GM19035 (cell line): ENCODE measurements around the gene PPP1R37.

Experiments
- ATAC-seq: cut with Tn5 transposase; IDR thresholded peaks from one replicate; pipeline ENCODE4 v1.9.1; 2021; ENCODE audit not compliant: unreplicated experiment

Gene PPP1R37

GRCh38 chr19:45113628-45114027, 20.6 kb downstream of the PPP1R37 start:
- no peak for ATAC-seq

- no peak for ATAC-seq
These were observed 21.1 kb downstream of the PPP1R37 start for GRCh38 chr19:45114116-45114515.

DNA sequence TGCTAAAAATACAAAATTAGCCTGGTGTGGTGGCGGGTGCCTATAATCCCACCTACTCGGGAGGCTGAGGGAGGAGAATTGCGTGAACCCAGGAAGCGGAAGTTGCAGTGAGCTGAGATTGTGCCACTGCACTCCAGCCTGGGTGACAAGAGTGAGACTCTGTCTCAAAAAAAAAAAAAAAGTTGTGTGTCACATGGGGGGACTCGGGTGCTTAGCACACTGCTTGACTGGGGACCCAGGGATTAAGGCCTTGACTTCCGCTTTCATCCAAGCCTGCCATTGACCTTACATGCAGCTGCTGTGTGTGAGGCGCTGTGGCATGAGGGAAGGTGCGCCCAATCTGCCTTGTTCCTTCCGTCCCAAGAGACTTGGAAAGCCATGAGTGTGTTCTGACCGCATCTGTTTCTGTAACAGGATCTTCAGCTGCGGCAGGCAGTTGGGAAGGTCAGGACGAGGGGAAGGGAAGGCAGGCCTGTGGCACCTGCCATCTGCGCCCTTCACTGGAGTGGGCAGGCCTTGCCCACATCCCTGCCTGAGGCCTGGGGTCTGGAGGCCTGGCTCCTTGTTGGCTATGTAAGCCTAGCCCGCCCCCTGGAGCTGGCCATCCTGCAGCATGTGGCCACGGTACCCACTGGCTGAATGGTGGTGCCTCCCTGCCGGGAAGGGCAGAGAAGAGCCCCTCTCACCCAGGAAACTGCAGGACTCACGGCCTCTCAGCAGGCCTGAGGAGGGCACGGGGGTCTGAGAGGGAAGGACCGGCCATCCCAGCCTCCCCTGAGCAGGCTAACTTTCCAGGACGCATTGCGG, 23.0 kb downstream of the PPP1R37 start:
- no peak for ATAC-seq

GRCh38 chr19:45117167-45117594, 24.2 kb downstream of the PPP1R37 start:
- no peak for ATAC-seq

DNA sequence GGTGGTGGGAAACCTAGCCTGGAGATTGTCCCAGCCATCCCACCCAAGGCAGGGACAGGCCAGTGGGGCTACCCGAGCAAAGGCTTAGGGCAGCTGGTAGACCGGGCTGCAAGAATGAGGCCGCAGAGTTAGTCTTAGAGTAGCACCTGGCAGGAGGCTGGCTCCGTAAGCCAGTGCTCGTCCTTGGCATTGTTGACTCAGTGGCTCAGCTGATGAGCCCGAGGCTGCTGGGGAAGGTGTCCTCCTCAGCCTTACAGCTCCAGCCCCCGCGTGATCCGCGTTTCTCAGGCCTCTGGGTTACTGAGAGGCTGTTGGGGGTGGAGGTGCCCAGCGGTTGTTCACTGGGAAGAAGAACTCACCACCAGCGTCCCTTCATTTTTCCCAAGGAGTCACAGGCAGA, 24.7 kb downstream of the PPP1R37 start:
- no peak for ATAC-seq

DNA sequence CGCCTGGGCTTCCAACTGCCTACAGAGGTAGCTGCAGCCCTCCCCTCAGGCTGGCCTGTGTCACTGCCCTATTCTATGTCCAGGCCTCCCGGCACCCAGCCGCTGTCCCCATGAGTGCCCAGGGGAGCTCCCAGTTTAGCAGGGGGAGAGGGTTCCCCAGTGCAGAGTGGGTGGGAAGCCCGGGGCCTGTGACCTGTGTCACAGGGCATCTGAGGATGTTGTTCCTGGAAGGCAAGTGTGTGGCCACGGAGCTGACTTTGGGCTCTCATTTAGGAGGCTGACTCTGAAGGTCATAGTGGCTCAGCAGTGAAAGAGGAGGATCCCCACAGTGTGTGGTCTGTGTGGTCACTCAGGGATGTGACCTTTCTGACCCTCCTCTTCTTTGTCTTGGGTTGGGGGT, 25.1 kb downstream of the PPP1R37 start:
- ATAC-seq, result no peak

DNA sequence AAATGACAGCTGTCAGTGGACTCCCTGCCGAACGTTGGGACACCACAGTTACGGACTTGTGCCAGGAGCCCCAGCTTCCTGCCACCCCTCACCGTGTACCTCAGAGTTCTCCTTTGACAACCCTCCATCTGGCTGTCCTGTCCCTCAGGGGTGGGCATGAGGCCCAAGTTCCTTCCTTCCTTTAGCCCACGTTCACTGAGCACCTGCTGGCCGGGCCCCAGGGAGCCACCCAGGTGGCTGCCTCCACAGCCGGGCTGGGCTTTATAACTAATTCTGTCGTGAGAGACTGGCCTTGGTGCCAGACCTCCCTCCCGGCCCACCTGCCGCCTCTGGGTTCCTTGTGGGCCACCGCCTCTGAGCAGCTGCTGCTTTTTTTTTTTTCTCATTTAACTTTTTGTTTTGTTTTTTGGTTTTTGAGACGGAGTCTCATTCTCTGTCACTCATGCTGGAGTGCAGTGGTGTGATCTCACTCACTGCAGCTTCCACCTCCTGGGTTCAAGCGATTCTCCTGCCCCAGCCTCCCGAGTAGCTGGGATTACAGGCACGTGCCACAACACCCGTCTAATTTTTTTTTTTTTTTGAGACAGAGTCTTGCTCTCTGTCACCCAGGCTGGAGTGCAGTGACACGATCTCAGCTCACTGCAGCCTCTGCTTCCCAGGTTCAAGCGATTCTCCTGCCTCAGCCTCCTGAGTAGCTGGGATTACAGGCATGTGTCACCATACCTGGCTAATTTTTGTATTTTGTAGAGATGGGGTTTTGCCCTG, 25.8 kb downstream of the PPP1R37 start:
- ATAC-seq, result peak; percentile 44

GRCh38 chr19:45119582-45119981, 26.6 kb downstream of the PPP1R37 start:
- no peak for ATAC-seq

- no peak for ATAC-seq
These were observed 28.9 kb downstream of the PPP1R37 start for GRCh38 chr19:45121827-45122345.

- no peak for ATAC-seq
These were observed 29.9 kb downstream of the PPP1R37 start for GRCh38 chr19:45122832-45123231.

DNA sequence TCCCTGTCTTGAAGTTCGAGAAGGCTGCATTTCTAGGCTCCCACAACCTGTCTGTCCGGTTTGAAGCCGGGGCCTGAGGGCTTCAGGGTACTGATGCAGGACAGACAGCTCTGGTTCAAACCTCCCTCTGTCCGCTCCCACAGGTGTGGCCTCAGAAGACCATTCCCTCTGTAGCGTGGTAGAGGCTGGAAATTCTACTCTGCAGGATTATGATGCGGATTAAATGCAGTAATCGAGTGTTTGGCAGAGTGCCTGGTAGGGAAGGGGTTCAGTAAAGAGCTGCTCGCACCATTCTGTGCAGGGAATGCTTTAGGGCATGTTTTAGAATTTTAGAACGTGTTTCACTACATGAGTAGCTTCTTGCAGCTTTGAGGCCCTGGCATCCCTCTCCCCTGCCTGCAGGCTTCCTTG, 30.5 kb downstream of the PPP1R37 start:
- ATAC-seq, result no peak

DNA sequence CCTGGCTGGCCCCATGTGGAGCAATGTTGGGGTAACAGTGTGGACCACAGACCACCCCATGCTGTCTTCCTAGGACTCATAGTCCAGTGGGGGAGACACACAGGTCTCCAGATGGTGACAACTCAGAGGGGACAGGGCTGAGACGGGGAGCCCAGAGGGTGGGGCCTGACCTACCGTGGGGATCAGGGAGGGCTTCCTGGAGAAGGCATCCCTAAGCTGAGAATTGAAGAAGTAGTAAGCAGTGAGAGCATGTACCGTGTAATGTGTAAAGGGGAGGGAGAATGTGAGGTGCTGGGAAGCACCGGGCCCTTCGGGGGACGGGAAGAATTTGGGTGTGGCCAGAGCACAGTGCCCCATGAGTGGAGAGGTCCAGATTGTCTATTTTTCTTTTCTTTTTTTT, 31.0 kb downstream of the PPP1R37 start:
- ATAC-seq, result no peak

- no peak for ATAC-seq
These were observed 32.4 kb downstream of the PPP1R37 start for GRCh38 chr19:45125360-45125759.

GRCh38 chr19:45125975-45126493, 33.1 kb downstream of the PPP1R37 start:
- ATAC-seq, result no peak

GRCh38 chr19:45126654-45127053, 33.7 kb downstream of the PPP1R37 start:
- ATAC-seq, result no peak

- ATAC-seq, result no peak
These were observed 35.2 kb downstream of the PPP1R37 start for GRCh38 chr19:45128146-45128545.

- no peak for ATAC-seq
These were observed 35.8 kb downstream of the PPP1R37 start for GRCh38 chr19:45128806-45129205.

- ATAC-seq, result no peak
These were observed 37.3 kb downstream of the PPP1R37 start for GRCh38 chr19:45130236-45130635.

DNA sequence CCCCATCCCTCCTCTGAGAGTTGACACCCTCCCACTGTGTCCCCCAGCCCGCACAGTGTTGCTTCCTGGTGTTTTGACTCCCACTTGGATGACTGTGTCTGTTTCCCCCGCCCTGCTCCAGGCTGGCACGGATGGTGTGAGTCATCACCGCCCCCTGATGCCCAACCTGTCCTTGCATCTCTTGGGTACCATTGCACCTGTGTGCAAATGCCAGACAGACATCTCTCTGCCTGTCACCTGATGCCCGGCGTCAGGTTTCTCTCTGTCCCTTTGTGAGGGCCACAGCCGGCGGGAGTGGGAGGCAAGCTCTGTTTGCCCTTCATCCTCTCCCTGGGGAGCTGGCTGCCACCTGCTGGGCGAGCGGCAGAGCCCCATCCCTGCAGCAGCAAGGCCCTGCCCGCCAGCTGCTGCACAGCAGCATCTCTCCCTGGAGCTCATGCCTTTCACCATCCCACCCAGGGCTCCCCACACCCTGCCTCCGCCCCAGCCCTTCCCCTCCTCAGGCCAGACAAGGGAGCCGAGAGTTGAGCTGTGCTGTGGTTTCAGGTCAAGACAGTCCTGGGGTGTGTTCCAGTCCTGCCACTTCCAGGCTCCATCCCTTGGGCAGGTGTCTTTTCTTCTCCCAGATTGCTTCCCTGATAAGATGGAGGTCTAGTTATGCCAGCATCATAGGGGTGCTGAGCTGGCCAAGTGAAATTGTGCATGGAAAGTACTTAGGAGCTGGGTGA, 38.1 kb downstream of the PPP1R37 start:
- ATAC-seq, result no peak

DNA sequence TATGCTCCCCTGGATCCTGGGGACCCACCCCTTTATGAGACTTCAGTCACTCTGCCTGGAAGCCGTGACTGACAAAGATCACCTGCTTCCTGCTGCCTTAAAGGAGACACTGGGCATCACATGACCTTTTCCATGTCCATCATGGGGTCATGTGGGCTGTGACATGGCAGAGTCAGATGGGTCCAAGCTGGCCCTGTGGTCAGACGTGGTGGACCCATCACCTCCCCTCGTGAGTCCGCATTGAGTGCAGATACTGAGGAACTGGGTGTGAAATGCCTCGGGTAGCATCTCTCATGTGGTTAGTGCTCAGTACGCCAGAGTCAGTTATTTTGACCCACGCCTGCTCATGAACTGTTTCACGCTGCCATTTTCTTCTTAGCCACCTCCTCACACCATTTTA, 40.7 kb downstream of the PPP1R37 start:
- ATAC-seq, result no peak
